DND-41 (cell line): ENCODE results near the gene TUBA3E.
"Not testable (repeated sequence)": the region's sequence is repeated elsewhere in the genome, so short reads cannot be mapped to it uniquely, and the experiment has no call there.

Source experiments
- EZH2 ChIP-seq: IDR thresholded peaks from 3 replicates; pipeline ENCODE4 v1.6.1; 2012; ENCODE audit warnings: borderline replicate concordance, low read depth, mild to moderate bottlenecking, moderate library complexity, low read length, inconsistent platforms; ENCODE audit not compliant: severe bottlenecking
- TF ChIP-seq, protein P1 (sequence below): IDR thresholded peaks from 2 replicates; pipeline ENCODE4 v1.5.1; 2012; ENCODE audit warnings: borderline replicate concordance, low read length, moderate library complexity, mild to moderate bottlenecking; ENCODE audit not compliant: poor library complexity, severe bottlenecking; ENCODE audit errors: extremely low read depth

DNA sequence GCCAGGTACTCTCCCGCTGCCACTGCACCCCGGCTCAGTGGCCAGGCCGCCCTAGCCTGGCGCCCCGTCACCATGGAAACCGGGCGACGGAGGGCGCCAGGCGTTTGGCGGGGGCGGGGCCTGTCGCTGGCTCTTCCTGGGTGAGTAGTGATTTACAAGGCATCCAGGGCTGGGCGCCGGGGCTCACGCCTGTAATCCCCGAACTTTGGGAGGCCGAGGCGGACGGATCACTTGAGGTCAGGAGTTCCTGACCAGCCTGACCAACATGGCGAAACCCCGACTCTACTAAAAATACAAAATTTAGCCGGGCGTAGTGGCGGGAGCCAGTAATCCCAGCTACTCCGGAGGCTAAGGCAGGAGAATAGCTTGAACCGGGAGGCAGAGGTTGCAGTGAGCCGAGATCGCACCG, 53.2 kb downstream of the TUBA3E start, which contains the start of gene CCDC74B:
- TF ChIP-seq, protein P1, sequence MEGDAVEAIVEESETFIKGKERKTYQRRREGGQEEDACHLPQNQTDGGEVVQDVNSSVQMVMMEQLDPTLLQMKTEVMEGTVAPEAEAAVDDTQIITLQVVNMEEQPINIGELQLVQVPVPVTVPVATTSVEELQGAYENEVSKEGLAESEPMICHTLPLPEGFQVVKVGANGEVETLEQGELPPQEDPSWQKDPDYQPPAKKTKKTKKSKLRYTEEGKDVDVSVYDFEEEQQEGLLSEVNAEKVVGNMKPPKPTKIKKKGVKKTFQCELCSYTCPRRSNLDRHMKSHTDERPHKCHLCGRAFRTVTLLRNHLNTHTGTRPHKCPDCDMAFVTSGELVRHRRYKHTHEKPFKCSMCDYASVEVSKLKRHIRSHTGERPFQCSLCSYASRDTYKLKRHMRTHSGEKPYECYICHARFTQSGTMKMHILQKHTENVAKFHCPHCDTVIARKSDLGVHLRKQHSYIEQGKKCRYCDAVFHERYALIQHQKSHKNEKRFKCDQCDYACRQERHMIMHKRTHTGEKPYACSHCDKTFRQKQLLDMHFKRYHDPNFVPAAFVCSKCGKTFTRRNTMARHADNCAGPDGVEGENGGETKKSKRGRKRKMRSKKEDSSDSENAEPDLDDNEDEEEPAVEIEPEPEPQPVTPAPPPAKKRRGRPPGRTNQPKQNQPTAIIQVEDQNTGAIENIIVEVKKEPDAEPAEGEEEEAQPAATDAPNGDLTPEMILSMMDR: not testable (repeated sequence)
- not testable (repeated sequence) for TF ChIP-seq EZH2
